Measurements from ENCODE around the gene GATAD2A.

- TF ChIP-seq CTCF (IDR thresholded peaks at IDR 0.05): no peak
- no peak for TF ChIP-seq POLR2A (IDR thresholded peaks at IDR 0.05)
These were observed 133.3 kb downstream of the GATAD2A start for GRCh38 chr19:19538785-19539166.
